Measurements from ENCODE around the gene WTAP.

WTAP gene

DNA sequence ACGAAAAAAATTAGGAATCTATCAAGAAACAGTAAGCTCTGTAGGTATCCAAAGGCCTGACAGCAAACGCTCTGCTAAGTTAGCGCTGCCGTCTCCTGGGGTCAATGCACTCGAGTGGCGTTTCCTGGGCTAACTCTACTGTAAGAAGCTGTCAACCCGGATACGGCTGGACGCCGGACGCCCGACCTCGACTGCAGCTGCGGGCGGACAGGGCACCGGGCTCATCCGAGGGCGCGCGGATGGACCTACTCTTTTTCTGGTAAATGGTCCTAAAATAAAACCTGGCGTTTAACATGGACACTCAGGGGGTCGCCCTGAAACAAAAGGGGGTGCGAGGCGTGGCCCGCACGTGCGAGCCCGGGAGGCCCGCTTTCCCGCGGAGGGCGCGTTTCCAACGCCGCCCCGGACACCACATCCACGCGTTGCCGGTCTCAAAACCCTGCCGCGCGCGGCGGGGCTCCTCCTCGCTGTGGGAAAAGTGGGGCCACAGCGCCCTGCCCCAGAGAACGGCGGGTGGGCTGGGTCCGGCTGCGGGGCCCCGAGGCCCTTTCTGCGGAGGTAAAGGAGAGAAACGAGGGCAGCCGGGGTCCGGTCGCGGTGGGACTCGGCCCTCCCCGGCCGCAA, 61.6 kb downstream of the WTAP start:
- Histone ChIP-seq H3K9me2 (replicated peaks; ENCODE audit: insufficient read depth, low read length) (no peaks in the 10 kb centered on the region), H2AFZ (ENCODE audit: low read length) (0 out of 2 replicates have a peak overlapping the region, but pooled peaks have one; percentile 48), H3K4me2 (ENCODE audit: low read depth, low read length) (peak overlapping the region; percentile 68; the same call in 1 of the 2 replicates), H3F3A (ENCODE audit: insufficient read depth, low read length) (peaks cover 9% of the 10 kb centered on the region; the same call in 1 of the 2 replicates), H4K20me1 (ENCODE audit: insufficient read depth, low read length) (no peaks in the 10 kb centered on the region), H3K9ac (ENCODE audit: low read length) (peak overlapping the region; percentile 76), H3K79me2 (ENCODE audit: low read length) (peaks cover 83% of the 10 kb centered on the region), H3K4me3 (ENCODE audit: low read length) (peak overlapping the region; percentile 76), H3K36me3 (replicated peaks; ENCODE audit: insufficient read depth, low read length) (no peaks in the 10 kb centered on the region; the same call in 1 of the 2 replicates), H3K9me3 (replicated peaks; ENCODE audit: insufficient read depth, low read length) (no peaks in the 10 kb centered on the region), H3K4me1 (ENCODE audit: low read length) (0 out of 2 replicates have a peak, but pooled peaks cover 4% of the 10 kb centered on the region), H3K27me3 (replicated peaks; ENCODE audit: insufficient read depth, low read length) (no peaks in the 10 kb centered on the region), H3K27ac (ENCODE audit: low read length) (peak overlapping the region; percentile 37; the same call in 1 of the 2 replicates)
- TF ChIP-seq EZH2 (optimal IDR thresholded peaks at IDR 0.05; ENCODE audit: low read depth, low read length) (no peak), EZH2phosphoT487 (IDR thresholded peaks at IDR 0.05; ENCODE audit: low read length) (no peak)
- TF ChIP-seq, protein P1, sequence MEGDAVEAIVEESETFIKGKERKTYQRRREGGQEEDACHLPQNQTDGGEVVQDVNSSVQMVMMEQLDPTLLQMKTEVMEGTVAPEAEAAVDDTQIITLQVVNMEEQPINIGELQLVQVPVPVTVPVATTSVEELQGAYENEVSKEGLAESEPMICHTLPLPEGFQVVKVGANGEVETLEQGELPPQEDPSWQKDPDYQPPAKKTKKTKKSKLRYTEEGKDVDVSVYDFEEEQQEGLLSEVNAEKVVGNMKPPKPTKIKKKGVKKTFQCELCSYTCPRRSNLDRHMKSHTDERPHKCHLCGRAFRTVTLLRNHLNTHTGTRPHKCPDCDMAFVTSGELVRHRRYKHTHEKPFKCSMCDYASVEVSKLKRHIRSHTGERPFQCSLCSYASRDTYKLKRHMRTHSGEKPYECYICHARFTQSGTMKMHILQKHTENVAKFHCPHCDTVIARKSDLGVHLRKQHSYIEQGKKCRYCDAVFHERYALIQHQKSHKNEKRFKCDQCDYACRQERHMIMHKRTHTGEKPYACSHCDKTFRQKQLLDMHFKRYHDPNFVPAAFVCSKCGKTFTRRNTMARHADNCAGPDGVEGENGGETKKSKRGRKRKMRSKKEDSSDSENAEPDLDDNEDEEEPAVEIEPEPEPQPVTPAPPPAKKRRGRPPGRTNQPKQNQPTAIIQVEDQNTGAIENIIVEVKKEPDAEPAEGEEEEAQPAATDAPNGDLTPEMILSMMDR (IDR thresholded peaks at IDR 0.05; ENCODE audit: low read length), result no peak
- DNase-seq, result peak; percentile 15

GRCh38 chr6:159789377-159790148, 62.3 kb downstream of the WTAP start, which contains the start of gene TCP1:
Gene TCP1 (minus strand): TSS chr6:159789602. CDS start chr6:159789468, 134 bp downstream.
- no peaks in the 10 kb centered on the region; the same call in 1 of the 2 replicates for H3K36me3 ChIP-seq (replicated peaks; ENCODE audit: insufficient read depth, low read length)
- H3K27me3 ChIP-seq (replicated peaks; ENCODE audit: insufficient read depth, low read length), result no peaks in the 10 kb centered on the region
- H3K9me2 ChIP-seq (replicated peaks; ENCODE audit: insufficient read depth, low read length), result no peaks in the 10 kb centered on the region
- DNase-seq, result peak; percentile 97
- TF ChIP-seq EZH2 (optimal IDR thresholded peaks at IDR 0.05; ENCODE audit: low read depth, low read length), result no peak
- TF ChIP-seq EZH2phosphoT487 (IDR thresholded peaks at IDR 0.05; ENCODE audit: low read length), result no peak
- TF ChIP-seq, protein P1 (IDR thresholded peaks at IDR 0.05; ENCODE audit: low read length), result no peak
- H2AFZ ChIP-seq (ENCODE audit: low read length), result peak within 1 kb of the TSS; percentile 84
- peak within 1 kb of the TSS; percentile 72; the same call in 1 of the 2 replicates for H3K27ac ChIP-seq (ENCODE audit: low read length)
- peaks cover 9% of the 10 kb centered on the region; the same call in 1 of the 2 replicates for H3F3A ChIP-seq (ENCODE audit: insufficient read depth, low read length)
- H4K20me1 ChIP-seq (ENCODE audit: insufficient read depth, low read length), result no peaks in the 10 kb centered on the region
- H3K4me2 ChIP-seq (ENCODE audit: low read depth, low read length), result peak within 1 kb of the TSS; percentile 71; the same call in 1 of the 2 replicates
- H3K4me1 ChIP-seq (ENCODE audit: low read length), result 0 out of 2 replicates have a peak, but pooled peaks cover 4% of the 10 kb centered on the region
- H3K9ac ChIP-seq (ENCODE audit: low read length), result peak within 1 kb of the TSS; percentile 78
- no peaks in the 10 kb centered on the region for H3K9me3 ChIP-seq (replicated peaks; ENCODE audit: insufficient read depth, low read length)
- H3K4me3 ChIP-seq (ENCODE audit: low read length), result peak within 1 kb of the TSS; percentile 77
- H3K79me2 ChIP-seq (ENCODE audit: low read length), result peaks cover 87% of the 10 kb centered on the region

DNA sequence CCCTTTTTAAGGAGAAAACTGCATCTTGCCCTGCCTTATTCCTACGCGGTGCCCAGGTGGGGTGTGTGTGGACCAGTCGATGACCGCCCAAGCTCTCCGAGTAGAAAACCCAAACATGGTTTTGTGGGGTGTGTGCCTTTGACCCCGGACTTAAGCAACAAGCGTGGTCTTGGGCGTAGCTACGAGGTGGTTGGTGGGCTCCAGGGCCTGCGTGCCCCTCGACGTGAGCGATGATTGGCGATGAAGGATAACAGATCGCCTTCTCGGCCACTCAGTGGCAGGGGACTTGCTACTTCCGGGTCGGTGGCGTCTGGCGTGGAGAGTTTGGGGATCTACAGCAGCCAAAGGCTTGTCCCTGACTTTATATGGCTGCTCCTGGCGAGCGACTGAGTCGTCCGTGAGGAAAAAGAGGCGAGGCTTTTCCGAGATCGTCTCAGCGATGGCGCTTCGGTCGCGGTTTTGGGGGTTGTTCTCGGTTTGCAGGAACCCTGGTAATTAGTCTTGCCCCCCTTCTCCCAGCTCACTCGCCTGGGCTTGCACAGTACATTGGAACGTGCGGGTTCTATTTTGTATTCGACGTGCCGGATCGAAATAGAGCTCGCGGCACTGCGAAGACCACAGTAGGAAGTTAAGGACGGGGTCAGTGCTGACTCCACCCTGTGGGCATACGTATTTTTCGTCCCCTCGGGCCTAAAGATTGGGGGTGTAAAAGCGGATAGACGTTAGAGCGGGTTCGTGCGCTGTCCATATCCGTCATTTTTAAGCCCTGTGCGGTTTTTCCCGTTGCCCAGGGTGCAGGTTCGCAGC, 63.0 kb downstream of the WTAP start, which contains the start of gene MRPL18:
Gene MRPL18, plus strand, starts transcription at position 319 of the 807 bp plus-strand sequence. Its CDS starts 121 bp downstream, at position 440.
- peaks cover 9% of the 10 kb centered on the region; the same call in 1 of the 2 replicates for H3F3A ChIP-seq (ENCODE audit: insufficient read depth, low read length)
- H3K4me3 ChIP-seq (ENCODE audit: low read length), result peak within 1 kb of the TSS; percentile 77
- H3K4me2 ChIP-seq (ENCODE audit: low read depth, low read length), result peak within 1 kb of the TSS; percentile 71
- H3K36me3 ChIP-seq (replicated peaks; ENCODE audit: insufficient read depth, low read length), result no peaks in the 10 kb centered on the region; the same call in 1 of the 2 replicates
- H3K9me2 ChIP-seq (replicated peaks; ENCODE audit: insufficient read depth, low read length), result no peaks in the 10 kb centered on the region
- H3K4me1 ChIP-seq (ENCODE audit: low read length), result 0 out of 2 replicates have a peak, but pooled peaks cover 4% of the 10 kb centered on the region
- no peaks in the 10 kb centered on the region for H3K27me3 ChIP-seq (replicated peaks; ENCODE audit: insufficient read depth, low read length)
- peak within 1 kb of the TSS; percentile 72; the same call in 1 of the 2 replicates for H3K27ac ChIP-seq (ENCODE audit: low read length)
- H3K9me3 ChIP-seq (replicated peaks; ENCODE audit: insufficient read depth, low read length), result no peaks in the 10 kb centered on the region
- peaks cover 79% of the 10 kb centered on the region for H3K79me2 ChIP-seq (ENCODE audit: low read length)
- no peaks in the 10 kb centered on the region for H4K20me1 ChIP-seq (ENCODE audit: insufficient read depth, low read length)
- TF ChIP-seq EZH2 (optimal IDR thresholded peaks at IDR 0.05; ENCODE audit: low read depth, low read length) (no peak), EZH2phosphoT487 (IDR thresholded peaks at IDR 0.05; ENCODE audit: low read length) (no peak)
- TF ChIP-seq, protein P1 (IDR thresholded peaks at IDR 0.05; ENCODE audit: low read length), result no peak
- peak within 1 kb of the TSS; percentile 84 for H2AFZ ChIP-seq (ENCODE audit: low read length)
- peak within 1 kb of the TSS; percentile 78 for H3K9ac ChIP-seq (ENCODE audit: low read length)
- DNase-seq, result peak; percentile 90
